Measurements from ENCODE around the gene PCGF1. TPM values are rescaled to one million over a fixed set of nuclear protein-coding genes. Genes with fewer than 3 reads are reported as not detected.

PCGF1 gene
- total and polyA plus RNA-seq, 2 of the 8 experiments (the other 6 are each of a cell fraction or from before 2014, with no cell fraction given) = 10.0 to 23.7 TPM

- TF ChIP-seq CTCF (IDR thresholded peaks at IDR 0.05; ENCODE audit: control extremely low read depth in 1 of 3, insufficient read depth in 1 of 3, low read depth in 1 of 3, low read length in 3 of 3) = no peak
- no peak for TF ChIP-seq POLR2AphosphoS5 (IDR thresholded peaks at IDR 0.05; ENCODE audit: low read depth, low read length)
- TF ChIP-seq SP1 (IDR thresholded peaks at IDR 0.05; ENCODE audit: low read depth, low read length) = no peak
- TF ChIP-seq GABPA (IDR thresholded peaks at IDR 0.05; ENCODE audit: borderline replicate concordance, insufficient read depth, low read length) = no peak
- TF ChIP-seq POLR2A (IDR thresholded peaks at IDR 0.05; ENCODE audit: control extremely low read depth in 1 of 2, low read depth in 2 of 2, low read length in 2 of 2) = no peak; a peak in 1 of 3 replicates
- no peak for TF ChIP-seq TCF12 (IDR thresholded peaks at IDR 0.05; ENCODE audit: low read depth, low read length)
- peak; percentile 36 for TF ChIP-seq ASH2L (IDR thresholded peaks at IDR 0.05; ENCODE audit: low read length)
Measured at GRCh38 chr2:74554820-74555531, 47.5 kb upstream of the PCGF1 start (continued).
